HG03064 (cell line): ENCODE measurements around the gene CCNYL1.
"Not testable (repeated sequence)": the region's sequence is repeated elsewhere in the genome, so short reads cannot be mapped to it uniquely, and the experiment has no call there.

Experiments used
- ATAC-seq: cut with Tn5 transposase; IDR thresholded peaks from one replicate; pipeline ENCODE4 v1.9.1; 2021; ENCODE audit warnings: low read depth; ENCODE audit not compliant: unreplicated experiment

Gene CCNYL1

GRCh38 chr2:207733597-207734240 lies 22.3 kb downstream of the CCNYL1 start:
- no peak for ATAC-seq

GRCh38 chr2:207734264-207734635 lies 22.8 kb downstream of the CCNYL1 start:
- no peak for ATAC-seq

GRCh38 chr2:207734636-207735512 lies 23.4 kb downstream of the CCNYL1 start:
- no peak for ATAC-seq

GRCh38 chr2:207735513-207735859 lies 24.0 kb downstream of the CCNYL1 start:
- not testable (repeated sequence) for ATAC-seq

- ATAC-seq, result no peak
Observed at GRCh38 chr2:207743514-207743913, 32.1 kb downstream of the CCNYL1 start.

GRCh38 chr2:207744050-207744449 lies 32.6 kb downstream of the CCNYL1 start:
- no peak for ATAC-seq

GRCh38 chr2:207744451-207744850 lies 33.0 kb downstream of the CCNYL1 start:
- ATAC-seq, result no peak

- peak; percentile 84 for ATAC-seq
Observed at GRCh38 chr2:207746131-207746530, 34.7 kb downstream of the CCNYL1 start.

GRCh38 chr2:207747653-207748560 lies 36.5 kb downstream of the CCNYL1 start:
- ATAC-seq, result no peak

GRCh38 chr2:207748993-207749392 lies 37.6 kb downstream of the CCNYL1 start:
- ATAC-seq, result no peak

- ATAC-seq, result no peak
Observed at GRCh38 chr2:207749873-207750272, 38.4 kb downstream of the CCNYL1 start.

GRCh38 chr2:207750345-207750744 lies 38.9 kb downstream of the CCNYL1 start:
- no peak for ATAC-seq

- ATAC-seq, result no peak
Observed at GRCh38 chr2:207750876-207751275, 39.4 kb downstream of the CCNYL1 start.

GRCh38 chr2:207753688-207754087 lies 42.2 kb downstream of the CCNYL1 start:
- not testable (repeated sequence) for ATAC-seq

GRCh38 chr2:207754498-207755383 lies 43.3 kb downstream of the CCNYL1 start:
- no peak for ATAC-seq

- no peak for ATAC-seq
Observed at GRCh38 chr2:207758025-207758424, 46.6 kb downstream of the CCNYL1 start.

- ATAC-seq, result no peak
Observed at GRCh38 chr2:207759890-207760289, 48.5 kb downstream of the CCNYL1 start.

GRCh38 chr2:207760453-207760852 lies 49.0 kb downstream of the CCNYL1 start:
- ATAC-seq, result no peak

- ATAC-seq, result not testable (repeated sequence)
Observed at GRCh38 chr2:207761426-207761825, 50.0 kb downstream of the CCNYL1 start.

- ATAC-seq, result no peak
Observed at GRCh38 chr2:207762146-207762545, 50.7 kb downstream of the CCNYL1 start.
